GM18508 (cell line): ENCODE results near the gene AHRR.

Experiments used
- ATAC-seq: cut with Tn5 transposase; IDR thresholded peaks from one replicate; pipeline ENCODE4 v1.9.1; 2021; ENCODE audit warnings: moderate number of reproducible peaks; ENCODE audit not compliant: insufficient read depth, unreplicated experiment

AHRR gene

DNA sequence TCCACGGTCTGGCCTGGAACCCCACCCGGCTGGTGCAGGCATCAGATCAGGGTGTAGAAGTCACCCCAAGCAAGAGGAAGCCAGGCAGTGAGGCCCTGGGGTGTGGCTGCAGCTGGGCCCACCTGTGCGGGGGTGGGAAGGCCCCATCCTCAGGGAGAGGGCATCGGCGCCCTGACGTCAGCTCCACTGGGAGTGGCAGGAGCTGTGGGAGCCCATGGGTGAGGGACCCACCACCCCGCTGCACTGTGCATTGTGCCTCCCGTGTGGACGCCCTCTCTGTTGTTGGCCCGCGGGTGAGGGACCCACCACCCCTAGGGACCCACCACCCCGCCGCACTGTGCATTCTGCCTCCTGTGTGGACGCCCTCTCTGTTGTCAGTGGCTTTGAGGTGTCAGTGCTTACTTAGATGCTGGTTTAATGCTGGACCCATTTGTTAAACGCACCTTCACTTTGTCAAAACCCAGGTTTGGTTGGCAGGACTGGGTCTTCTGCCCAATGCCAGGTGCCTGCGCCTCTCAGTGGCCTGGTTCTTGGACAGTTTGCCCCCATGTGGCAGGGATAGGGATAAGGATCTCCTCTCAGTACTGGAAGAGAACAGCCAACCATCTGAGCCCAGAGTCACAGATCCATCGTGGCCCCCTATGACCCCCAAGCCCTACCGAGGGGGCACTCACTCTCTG is 114.6 kb downstream of the AHRR start:
- ATAC-seq = no peak

DNA sequence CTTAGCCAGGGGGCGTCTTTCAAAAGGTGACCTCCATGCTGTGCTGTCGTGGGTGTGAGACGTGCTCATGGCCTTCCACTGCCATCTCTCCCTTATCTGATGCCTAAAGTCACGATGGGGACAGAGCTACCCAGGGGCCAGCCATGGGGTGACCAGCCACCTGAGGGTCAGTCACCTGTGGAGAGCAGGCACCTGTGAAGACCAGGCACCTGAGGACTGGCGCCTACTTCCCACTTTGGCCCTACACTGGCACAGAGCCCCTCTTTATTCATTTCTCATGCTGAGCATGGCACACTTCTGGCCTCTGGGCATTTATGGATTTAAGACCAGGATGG is 115.1 kb downstream of the AHRR start:
- no peak for ATAC-seq

DNA sequence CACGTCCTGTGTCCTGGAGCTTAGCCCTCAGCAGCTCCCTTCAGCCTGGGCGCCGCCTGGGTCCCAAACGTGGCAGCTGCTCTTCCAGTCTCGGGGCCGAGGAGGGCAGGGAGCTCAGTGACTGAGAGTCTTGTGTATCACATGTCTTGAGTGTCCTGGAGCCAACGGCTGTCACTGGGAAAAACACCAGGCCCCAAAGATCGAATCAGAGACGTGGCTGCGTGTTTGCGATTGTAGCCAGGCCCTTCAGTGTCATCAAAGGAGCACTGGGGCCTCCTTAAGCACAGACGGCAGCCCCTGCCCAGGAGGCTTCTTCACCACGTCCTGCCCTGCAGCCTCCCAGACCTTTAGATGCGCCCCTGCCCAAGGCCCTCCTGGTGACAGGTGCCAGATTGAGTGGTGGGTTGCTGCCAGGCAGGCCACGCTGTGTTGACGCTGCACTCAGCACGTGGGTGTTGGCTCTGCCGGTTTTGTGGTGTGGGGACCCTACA is 115.8 kb downstream of the AHRR start:
- no peak for ATAC-seq

DNA sequence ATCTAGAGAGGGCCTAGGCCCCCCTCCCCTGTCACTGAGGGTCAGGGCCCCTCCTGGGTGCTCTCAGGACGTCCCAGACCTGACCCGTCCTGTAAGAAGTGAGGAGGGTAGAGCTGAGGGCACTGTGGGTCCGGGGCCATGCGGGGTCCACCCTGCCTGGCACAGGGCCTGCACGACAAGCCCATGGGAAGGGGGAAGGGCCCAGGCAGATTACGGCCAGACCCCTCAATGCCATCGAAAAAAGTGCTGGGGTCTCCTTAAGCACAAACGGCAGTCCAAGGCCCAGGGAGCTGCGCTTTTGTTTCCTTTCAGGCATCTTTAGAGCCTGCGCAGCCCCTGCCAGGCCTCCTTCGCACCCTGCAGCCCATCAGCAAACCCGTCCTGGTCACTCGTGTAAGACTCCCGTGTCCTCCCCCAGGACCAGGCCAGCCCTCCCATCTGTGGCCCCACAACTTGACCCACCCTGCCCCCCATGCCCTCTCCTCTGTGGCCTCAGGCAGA is 117.0 kb downstream of the AHRR start:
- ATAC-seq = no peak

DNA sequence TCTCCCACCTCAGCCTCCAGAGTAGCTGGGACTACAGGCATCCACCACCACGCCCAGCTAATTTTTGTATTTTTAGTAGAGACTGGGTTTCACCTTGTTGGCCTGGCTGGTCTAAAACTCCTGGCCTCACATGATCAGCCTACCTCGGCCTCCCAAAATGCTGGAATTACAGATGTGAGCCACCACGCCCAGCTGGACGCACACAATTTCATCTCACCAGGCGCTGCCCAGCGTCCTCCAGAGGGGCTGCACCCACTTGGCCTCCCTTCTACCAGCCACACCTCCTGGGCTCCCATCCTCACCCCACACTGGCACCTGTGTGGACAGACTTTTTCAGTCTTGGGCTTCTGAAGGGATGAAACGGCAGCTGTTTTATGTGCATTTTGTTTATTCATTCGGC is 117.7 kb downstream of the AHRR start:
- ATAC-seq = no peak

DNA sequence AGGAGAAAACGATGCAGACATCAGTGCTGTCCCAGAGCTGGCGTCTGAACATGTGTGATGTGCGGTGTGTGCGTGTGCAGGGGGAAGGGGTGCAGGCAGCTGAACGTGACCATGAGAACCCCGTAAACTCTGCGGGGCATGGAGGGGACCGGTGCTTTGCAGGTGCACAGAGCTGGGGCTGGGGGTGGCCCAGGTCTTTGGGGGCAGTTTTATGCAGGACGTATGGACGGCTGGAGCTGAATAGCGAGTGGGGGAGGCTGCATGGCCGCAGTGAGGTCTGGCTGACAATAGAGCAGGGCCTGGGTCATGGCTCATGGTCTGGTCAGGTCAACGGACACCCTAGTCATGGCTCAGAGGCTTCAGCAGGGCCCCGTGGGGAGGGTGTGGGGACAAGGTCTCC is 118.1 kb downstream of the AHRR start:
- ATAC-seq = no peak

DNA sequence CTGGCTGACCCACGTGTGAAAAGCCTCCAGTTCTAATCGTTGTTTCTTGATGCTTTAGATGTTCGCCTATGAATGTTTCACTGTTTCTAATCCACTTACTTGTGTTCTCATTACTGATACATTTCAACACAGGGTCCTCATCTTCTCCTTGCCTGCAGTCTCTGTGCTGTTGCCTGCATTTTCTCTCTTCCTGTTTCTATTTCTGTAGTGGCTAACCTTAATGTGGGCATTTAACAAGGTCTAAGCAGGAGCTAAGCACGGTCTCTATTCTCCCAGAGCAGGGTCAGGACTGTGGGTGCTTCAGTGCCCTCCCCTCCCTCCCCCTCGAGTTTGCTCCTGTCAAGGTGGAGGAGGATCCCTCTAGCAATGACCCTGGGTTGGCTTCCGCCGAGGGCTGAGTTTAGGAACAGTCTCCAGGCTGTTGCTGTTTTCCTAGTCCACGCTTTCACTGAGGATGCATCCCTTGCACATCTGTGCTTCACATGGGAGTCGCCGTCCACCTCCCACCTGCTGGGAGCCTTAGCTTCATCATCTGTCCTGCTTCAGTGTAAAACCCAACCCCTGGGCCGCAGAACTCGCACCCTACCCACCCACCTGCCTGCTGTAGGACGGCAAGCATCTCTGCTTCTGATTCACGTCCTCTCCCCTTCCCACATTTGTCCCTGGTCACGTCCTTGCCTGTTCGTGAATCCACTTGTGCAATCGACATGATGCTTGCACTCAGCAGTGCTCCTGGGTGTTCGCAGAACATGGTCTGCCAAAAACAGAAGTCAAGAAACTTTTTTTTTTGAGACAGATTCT is 119.1 kb downstream of the AHRR start:
- no peak for ATAC-seq

DNA sequence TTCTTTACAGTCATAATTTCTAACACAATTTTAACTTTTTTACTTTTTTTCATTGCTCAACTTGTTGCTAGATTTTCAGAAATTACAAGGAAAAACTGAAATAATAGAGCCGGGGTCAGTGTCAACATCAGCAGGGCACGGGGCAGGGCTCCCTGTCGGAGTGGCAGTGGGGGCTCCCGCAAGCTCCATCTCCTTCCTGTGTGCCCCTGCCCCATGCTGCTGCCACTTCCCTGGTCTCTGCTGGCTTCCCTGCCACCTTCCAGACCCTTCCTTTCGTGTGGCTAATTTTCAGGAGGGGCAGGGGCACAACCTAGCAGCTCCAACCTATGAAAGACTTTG is 120.5 kb downstream of the AHRR start:
- no peak for ATAC-seq

DNA sequence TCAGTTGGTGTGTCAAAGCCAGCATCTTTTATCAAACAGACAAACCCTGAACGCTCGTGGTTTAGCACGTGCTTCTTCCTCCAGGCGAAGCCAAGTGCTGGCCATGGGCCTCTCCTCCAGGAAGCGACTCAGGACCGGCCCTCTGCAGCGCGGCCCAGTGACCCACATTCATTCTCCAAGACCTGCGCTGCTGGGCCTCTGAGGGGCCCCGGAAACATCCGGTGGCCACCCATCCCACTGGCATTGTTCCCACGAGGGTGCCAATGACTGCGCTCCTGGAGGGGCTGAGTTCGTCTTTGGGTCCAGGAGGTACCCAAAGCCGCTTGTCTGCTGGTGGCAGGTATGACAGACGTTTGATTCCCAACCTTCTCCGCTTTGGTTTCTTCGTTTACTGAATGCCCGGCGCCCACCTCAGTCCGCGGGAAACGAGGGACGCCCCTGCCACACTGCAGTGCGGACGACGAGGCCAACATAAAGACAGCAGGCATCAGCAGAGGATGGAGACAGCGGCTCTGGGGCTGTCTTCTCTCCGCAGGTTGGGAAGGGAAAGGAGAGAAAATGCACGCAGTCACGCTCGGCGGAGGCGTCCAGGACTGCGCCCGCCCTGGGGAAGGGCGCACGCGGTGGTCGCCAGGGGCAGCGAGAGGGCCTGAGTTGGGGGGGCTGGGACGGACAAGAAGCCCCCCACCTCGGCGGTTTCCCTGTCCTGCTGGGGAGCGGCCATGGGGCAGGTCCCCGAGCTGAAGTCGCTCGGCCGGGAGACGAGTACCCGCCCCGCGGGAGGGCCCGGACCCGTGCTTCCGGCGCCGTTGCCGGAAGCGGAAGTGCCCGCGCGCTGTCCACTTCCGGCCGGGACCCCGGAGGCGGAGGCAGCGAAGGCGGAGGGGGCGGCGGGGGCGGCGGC is 121.1 kb downstream of the AHRR start, which contains the start of gene EXOC3:
TSS of gene EXOC3 (plus strand) at position 842 of the 904 bp plus-strand sequence. CDS start 3,030 bp downstream, outside the sequence.
- no peak for ATAC-seq

DNA sequence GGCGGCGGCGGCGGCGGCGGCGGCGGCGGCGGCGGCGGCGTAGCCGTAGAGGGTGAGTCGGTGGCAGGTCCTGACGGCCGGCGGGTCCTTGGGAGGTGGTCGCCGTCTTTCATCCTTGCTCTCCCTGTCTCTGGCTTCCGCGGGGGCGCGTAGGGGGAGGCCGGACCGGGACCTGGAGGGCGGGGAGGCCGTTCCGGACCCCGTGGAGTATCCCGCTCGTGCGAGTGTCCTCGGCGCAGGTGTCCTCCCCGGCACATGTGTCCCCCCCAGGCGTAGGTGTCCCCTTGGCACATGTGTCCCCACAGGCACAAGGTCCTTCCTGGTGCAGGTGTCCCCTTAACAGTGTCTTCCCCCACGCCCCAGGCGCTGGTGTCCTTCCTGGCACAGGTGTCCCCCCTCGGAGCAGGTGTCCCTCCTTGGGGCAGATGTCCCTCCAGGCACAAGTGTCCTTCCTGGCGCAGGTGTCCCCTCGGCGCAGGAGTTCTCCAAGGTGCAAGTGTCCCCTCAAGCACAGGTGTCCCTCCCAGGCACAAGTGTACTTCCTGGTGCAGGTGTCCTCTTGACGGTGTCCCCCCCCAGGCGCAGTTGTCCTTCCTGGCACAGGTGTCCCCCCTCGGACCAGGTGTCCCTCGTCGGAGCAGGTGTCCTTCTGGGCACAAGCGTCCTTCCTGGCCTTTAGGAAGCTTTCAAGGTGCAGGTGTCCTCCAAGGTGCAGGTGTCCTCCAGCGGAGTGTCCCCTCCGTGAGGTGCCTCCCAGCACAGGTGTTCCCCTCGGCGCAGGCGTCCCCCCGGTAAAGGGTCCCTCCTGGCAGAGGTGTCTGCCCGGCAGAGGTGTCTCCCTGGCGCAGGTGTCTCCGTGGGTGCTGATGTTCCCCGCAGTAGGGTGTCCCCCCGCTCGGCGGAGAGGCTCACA is 122.0 kb downstream of the AHRR start:
- ATAC-seq = no peak

DNA sequence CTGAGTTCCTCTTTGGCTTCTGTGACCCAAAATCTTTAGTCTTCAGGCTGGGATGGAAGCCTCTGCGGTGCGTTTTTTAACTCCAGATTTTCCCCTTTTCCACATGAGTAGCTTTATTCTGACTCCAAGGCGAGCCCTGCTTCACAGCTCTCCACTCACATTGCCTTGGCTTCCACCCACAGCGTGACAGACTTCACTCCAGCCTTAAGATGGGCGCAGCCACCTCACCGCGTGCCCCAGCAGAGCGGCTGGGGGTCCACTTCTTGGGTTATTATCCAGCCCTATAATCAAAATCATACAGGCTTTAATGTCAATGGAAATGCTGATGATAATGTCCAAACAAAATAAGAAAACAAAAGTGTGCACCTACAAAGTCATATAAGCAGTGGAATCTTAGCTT is 122.7 kb downstream of the AHRR start:
- ATAC-seq = no peak

DNA sequence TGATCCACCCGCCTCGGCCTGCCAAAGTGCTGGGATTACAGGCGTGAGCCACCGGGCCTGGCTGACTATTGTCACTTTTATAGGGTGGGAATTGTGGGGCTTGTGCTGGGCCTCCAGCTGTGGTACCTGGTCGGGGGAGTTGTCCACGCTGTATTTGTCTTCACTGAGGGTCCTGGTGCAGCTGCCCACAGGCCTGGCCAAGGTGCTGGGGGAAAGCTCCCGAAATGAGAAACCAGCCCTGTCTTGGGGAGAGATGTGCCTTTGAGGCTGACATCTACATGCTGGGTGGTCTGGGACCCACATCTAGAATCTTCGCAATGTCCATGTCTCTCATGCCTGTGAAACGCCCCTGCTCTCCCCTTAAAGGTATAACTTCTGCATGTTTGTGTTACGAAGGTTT is 124.1 kb downstream of the AHRR start:
- ATAC-seq = no peak

DNA sequence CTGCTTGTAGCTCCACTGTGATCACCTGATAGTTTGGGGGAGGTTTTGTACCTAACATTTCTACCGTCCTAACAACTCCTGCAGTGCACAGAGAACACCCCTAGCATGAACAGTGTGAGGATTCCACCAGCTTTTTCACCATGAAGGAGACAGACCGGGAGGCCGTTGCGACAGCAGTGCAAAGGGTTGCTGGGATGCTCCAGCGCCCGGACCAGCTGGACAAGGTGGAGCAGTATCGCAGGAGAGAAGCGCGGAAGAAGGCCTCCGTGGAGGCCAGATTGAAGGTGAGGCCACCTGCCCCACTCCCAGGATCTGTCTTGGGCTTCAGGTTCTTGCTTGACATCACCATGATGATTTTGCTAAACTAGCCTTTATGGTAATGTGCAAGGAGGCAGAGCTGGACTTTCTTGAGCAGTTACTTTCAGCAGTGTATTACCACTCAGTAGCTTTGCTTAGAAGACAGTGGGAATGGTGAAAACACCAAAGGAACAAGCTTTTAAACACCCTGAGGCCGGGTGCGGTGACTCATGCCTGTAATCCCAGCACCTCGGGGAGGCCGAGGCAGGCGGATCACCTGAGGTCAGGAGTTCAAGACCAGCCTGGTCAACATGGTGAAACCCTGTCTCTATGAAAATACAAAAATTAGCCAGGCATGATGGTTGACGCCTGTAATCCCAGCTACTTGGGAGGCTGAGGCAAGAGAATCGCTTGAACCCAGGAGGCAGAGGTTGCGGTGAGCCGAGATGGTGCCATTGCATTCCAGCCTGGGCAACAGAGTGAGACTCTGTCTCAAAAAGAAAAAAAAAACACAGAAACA is 124.8 kb downstream of the AHRR start:
- no peak for ATAC-seq

DNA sequence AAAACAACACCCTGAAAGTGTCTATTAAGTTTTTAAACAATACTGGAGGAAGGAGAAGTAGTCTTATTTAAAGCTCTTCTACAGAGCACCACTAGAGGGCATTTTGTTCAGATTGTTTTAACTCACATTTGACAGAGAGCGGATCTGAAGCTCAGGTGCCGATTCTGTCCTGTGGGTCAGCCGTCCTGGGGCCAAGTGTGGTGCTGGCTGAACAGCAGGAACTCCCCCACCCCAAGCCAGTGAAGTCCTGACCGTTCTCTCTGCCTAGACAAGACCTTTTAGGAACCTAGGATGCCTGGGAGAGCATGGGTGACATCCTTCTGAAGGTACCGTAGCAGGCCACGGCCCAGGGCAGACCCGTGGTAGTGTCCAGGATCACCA is 125.4 kb downstream of the AHRR start:
- no peak for ATAC-seq

DNA sequence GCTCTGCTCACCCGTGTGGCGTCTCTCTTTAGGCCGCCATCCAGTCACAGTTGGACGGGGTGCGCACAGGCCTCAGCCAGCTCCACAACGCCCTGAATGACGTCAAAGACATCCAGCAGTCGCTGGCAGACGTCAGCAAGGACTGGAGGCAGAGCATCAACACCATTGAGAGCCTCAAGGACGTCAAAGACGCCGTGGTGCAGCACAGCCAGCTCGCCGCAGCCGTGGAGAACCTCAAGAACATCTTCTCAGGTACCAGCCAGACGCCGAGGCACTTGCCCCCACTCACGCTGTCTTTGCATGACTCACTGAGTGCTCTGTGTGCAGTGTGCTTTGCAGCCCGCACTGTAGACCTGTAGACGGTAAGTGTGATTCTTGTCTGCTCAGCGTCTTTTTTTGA is 126.0 kb downstream of the AHRR start:
- ATAC-seq = no peak

DNA sequence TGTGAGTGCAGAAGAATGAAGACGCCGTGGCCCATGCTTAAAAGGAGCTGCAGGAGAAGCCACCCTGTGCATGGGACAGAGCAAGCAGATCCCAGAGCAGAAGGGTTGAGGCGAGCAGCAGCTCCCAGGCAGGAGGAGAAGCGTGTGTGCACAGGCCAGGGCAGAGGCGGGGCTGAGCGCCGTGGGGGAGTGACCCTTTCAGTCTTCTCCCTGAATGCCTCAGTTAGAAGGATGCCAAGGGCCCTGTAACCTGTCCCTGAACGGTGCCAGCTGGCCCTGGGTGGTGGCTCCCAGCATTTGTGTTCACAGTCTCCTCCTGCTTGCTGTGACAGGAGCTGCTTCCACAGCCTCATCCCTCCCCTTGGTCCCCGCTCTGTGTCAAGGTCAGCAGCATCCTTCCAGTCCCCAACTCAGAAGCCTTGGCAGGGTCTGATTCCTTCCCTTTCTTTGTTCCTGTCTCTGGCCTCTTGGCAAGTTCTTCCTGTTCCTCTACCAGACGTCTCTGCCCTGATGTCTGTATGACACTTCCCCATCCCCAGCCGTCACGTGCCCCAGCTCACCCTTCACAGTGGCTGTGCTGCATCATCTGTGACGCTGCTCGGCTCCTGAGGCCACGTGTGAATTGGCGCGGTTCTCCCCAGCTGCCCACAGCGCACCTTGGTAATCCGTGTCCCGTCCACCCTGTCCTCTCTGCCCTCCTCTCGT is 126.7 kb downstream of the AHRR start:
- no peak for ATAC-seq

DNA sequence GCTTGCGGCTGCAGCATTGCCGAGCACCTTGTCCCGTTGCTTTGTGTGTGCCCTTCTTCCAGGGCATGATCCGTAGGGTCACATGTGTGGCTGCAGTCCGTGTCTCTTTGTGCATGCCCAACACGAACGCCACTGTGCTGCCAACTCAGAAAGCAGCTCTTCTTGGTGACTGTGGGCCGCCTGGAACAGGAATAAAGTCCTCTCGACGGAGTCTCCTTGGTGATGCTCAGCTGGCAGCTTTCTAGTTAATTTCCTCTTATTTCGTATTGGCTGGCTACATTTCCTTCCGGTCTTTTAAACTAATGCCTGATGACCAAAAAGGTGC is 127.2 kb downstream of the AHRR start:
- ATAC-seq = no peak

DNA sequence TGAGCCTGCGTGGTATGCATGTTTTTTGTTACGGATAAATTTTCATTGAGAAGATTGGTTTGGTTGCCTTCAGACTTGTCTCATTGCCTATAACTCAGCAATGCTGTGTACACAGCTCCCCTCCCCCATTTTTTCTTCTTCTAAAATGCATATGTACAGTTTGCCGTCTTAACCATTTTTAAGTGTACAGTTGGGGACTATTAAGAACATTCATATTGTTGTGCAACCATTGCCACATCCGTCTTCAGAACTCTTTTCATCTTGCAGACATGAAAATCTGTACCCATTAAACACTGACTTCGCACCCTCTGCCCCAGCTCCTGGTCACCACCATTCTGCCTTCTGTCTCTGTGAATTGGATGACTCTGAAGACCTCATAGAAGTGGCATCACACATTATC is 127.6 kb downstream of the AHRR start:
- ATAC-seq = no peak
